Measurements from ENCODE around the gene SERTAD1. TPM values are rescaled to one million over a fixed set of nuclear protein-coding genes. Genes with fewer than 3 reads are reported as not detected.

The SERTAD1 gene
- total and polyA plus RNA-seq, 2 of the 8 experiments (the other 6 are each of a cell fraction or from before 2014, with no cell fraction given): 5.4 to 6.6 TPM

DNA sequence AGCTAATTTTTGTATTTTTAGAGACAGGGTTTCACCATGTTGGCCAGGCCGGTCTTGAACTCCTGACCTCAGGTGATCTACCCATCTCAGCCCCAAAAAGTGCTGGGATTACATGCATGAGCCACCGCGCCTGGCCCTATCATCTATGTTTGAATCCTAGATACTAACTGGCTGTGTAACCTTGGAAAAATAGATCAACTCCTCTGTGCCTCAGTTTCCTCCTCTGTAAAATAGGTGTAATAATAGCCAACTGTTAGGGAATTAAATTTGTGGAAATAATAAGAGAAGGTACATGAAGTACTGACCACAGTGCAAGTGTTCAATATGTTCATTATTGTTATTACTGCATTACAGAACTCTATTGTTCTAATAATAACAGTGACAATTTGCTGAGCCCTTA, 45.3 kb upstream of the SERTAD1 start:
- Histone ChIP-seq H2AK5ac (ENCODE audit: low read depth, low read length) (no peak overlapping the region), H3K36me3 (ENCODE audit: control insufficient read depth in 2 of 4, insufficient read depth in 4 of 4, low read length in 3 of 4) (no peaks in the 10 kb centered on the region), H3K4me1 (replicated peaks in 1 of 4; ENCODE audit: control insufficient read depth in 3 of 4, insufficient read depth in 4 of 4, low read length in 3 of 4) (peaks cover 0 to 11% (median 5%) of the 10 kb centered on the region in 4 experiments; a peak in 6 of 7 replicates), H3K4me2 (ENCODE audit: insufficient read depth in 1 of 2, low read depth in 2 of 2, low read length in 2 of 2) (no peak overlapping the region), H3K9me3 (ENCODE audit: insufficient read depth in 2 of 2, low read depth in 1 of 2, low read length in 1 of 2) (no peaks in the 10 kb centered on the region), H3K23me2 (ENCODE audit: low read depth, low read length) (peaks cover 3% of the 10 kb centered on the region; the same call in 1 of the 2 replicates), H2BK120ac (replicated peaks; ENCODE audit: low read depth, low read length) (no peak overlapping the region), H2BK12ac (ENCODE audit: low read depth, low read length) (no peak overlapping the region), H3K27ac (ENCODE audit: low read depth, low read length) (no peak overlapping the region), H4K5ac (ENCODE audit: insufficient read length, low read depth, low read length) (no peak overlapping the region), H2AFZ (ENCODE audit: low read length) (no peak overlapping the region), H2BK5ac (ENCODE audit: low read depth, low read length) (no peak overlapping the region), H3K79me1 (ENCODE audit: low read depth, low read length) (no peaks in the 10 kb centered on the region), H2BK15ac (ENCODE audit: low read length) (no peak overlapping the region), H3K23ac (ENCODE audit: insufficient read length) (no peak overlapping the region), H3K27me3 (replicated peaks in 1 of 4; ENCODE audit: control insufficient read depth in 3 of 4, extremely low read depth in 1 of 4, insufficient read depth in 3 of 4, low read length in 3 of 4) (peaks cover 11 to 26% (median 20%) of the 10 kb centered on the region in 4 experiments), H3K18ac (ENCODE audit: extremely low read depth, low read length) (no peak overlapping the region), H2BK20ac (ENCODE audit: low read length) (no peak overlapping the region), H3K79me2 (ENCODE audit: control insufficient read depth in 1 of 2, insufficient read depth in 2 of 2, low read length in 2 of 2) (no peaks in the 10 kb centered on the region), H3K4me3 (ENCODE audit: extremely low read depth in 1 of 4, insufficient read depth in 2 of 4, low read depth in 3 of 4, low read length in 4 of 4) (no peak overlapping the region), H3K9ac (replicated peaks in 1 of 4; ENCODE audit: extremely low read depth in 1 of 4, low read depth in 3 of 4, low read length in 3 of 4) (no peak overlapping the region), H3K4ac (replicated peaks; ENCODE audit: insufficient read length, low read depth, low read length) (no peak overlapping the region), H4K20me1 (replicated peaks in 1 of 2; ENCODE audit: control insufficient read depth in 1 of 2, insufficient read depth in 2 of 2, low read length in 2 of 2) (peaks cover 3 to 7% of the 10 kb centered on the region in 2 experiments), H3K56ac (replicated peaks; ENCODE audit: insufficient read length, low read depth, low read length) (no peak overlapping the region), H4K8ac (ENCODE audit: extremely low read depth, insufficient read depth, low read length) (no peak overlapping the region), H4K91ac (replicated peaks; ENCODE audit: insufficient read length, low read length) (no peak overlapping the region), H3K14ac (ENCODE audit: insufficient read length) (no peak overlapping the region)
- DNase-seq (ENCODE audit: low read depth in 1 of 2, low spot score in 2 of 2): no peak
- FAIRE-seq: no peak
- WGBS, 2 experiments (ENCODE audit: extremely low coverage in 1 of 2, insufficient coverage in 1 of 2, insufficient read length in 1 of 2, insufficient replicate concordance in 2 of 2, low coverage in 1 of 2, low lambda C conversion rate in 2 of 2, missing lambda C conversion rate in 1 of 2): 90% methylated on average over 3 of the region's 3 CpGs; no CpG with 5 or more reads in 1 of the 2 experiments
- ChIA-PET POLR2A (ENCODE audit: partially characterized antibody) (no interaction called here), CTCF (ENCODE audit: partially characterized antibody) (interaction anchor here (1.2 to 1.7 kb wide), 2 partner anchors 50 to 63 kb away, joined by 3 read pairs; no protein-coding TSS in a partner anchor)
- TF ChIP-seq CREB1 (IDR thresholded peaks at IDR 0.05) (no peak), TAF1 (IDR thresholded peaks at IDR 0.05; ENCODE audit: low read depth, low read length) (no peak), SIX5 (IDR thresholded peaks at IDR 0.05; ENCODE audit: low read depth, low read length) (no peak), TEAD4 (IDR thresholded peaks at IDR 0.05; ENCODE audit: low read depth, low read length) (no peak)
